GM21526 (cell line): Measurements from ENCODE around the gene HSPA4.

Experiments used
- ATAC-seq: cut with Tn5 transposase; IDR thresholded peaks from one replicate; pipeline ENCODE4 v1.9.1; 2021; ENCODE audit warnings: moderate library complexity; ENCODE audit not compliant: unreplicated experiment, low FRiP score

The HSPA4 gene

GRCh38 chr5:133088064-133088463 is 36.3 kb downstream of the HSPA4 start:
- no peak for ATAC-seq

DNA sequence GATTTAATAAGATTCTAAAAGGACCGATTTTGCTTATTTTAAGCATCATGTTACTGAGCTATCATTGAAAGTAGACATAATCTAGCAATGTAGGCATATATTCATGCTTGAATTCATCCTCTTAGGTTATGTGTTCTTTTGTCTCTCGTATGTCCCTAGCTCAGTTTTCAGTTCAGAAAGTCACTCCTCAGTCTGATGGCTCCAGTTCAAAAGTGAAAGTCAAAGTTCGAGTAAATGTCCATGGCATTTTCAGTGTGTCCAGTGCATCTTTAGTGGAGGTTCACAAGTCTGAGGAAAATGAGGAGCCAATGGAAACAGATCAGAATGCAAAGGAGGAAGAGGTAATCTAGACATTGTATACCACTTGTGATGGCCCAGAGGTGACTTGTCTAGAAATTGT is 39.2 kb downstream of the HSPA4 start:
- no peak for ATAC-seq

GRCh38 chr5:133106343-133106742 is 54.5 kb downstream of the HSPA4 start:
- no peak for ATAC-seq

- ATAC-seq: no peak
These were observed 55.2 kb downstream of the HSPA4 start for GRCh38 chr5:133106761-133107572.

- ATAC-seq: no peak
These were observed 56.7 kb downstream of the HSPA4 start for GRCh38 chr5:133108481-133108921.

DNA sequence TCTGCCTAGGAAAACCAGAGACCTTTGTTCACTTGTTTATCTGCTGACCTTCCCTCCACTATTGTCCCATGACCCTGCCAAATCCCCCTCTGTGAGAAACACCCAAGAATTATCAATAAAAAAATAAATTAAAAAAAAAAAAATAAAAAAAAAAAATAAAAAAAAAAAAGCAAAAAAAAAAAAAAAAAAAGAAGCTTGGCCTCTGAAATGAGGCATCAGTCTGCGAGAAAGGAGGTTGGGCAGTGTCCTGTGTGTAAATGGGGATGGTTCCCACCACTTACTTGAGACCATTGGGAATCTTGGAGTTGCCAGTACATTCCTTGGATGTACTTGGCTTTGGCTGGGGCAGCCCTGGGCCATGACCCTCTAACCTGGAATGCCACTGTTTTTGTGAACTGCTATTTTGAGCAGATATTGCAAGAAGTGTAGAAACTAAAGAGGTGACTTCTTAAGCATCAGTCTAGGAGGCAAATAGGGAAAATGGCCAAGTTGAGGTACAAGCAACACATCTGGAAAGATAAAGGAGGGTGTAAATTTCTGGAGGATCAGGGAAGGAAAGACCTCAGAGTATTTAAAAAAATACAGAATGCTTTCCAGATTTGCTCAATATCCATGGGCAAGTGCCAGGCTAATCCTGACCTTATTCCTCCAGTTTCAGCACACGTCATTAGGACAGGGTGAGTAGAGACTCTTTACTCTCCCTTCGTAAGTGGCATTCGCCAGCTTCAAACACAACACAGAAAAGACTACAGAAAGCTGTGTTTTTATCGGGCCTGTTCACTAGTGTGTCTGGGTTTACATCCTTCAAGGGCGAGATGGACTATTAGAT is 58.1 kb downstream of the HSPA4 start:
- no peak for ATAC-seq

DNA sequence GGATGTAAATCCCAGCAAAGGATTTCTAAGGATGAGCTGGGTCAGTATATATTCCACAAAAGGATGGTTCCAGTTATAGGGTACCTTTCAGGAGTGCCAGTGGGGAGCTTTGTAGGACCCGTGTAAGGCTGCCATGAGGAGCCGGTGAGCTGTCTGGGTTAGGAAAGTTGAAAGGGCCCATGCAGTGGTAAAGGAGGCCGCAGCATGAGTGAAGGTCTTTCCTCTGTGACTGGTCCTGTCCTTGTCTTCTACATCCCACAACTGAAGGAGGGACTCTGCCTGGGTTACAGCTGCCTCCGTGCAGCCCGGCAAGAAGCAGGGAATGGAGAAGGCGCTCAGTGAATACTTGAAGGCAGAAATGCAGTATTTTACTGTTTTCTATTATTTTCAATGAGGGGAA is 58.9 kb downstream of the HSPA4 start:
- no peak for ATAC-seq

DNA sequence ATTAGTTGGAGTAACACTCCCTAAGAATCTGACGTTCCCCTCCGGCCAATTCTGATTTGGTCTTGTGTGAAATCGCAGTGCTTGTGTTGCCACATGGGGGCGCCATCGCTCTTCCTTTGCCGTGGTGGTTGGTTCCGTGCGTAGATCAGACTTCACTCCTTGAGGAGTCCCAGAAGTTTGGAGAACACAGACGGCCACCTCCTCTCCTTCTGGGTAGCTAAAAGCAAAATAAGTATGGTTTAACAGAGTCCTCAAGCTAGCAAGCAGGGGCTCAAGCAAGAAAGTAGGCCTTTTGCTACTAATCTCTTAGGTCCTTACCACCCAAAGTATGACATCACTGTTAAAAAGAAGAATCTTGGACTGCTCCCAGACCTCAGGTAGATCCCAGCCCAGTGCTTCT is 59.5 kb downstream of the HSPA4 start:
- no peak for ATAC-seq

- ATAC-seq: no peak
These were observed 60.3 kb downstream of the HSPA4 start for GRCh38 chr5:133112026-133112660.

- ATAC-seq: no peak
These were observed 61.7 kb downstream of the HSPA4 start for GRCh38 chr5:133113331-133114061.

DNA sequence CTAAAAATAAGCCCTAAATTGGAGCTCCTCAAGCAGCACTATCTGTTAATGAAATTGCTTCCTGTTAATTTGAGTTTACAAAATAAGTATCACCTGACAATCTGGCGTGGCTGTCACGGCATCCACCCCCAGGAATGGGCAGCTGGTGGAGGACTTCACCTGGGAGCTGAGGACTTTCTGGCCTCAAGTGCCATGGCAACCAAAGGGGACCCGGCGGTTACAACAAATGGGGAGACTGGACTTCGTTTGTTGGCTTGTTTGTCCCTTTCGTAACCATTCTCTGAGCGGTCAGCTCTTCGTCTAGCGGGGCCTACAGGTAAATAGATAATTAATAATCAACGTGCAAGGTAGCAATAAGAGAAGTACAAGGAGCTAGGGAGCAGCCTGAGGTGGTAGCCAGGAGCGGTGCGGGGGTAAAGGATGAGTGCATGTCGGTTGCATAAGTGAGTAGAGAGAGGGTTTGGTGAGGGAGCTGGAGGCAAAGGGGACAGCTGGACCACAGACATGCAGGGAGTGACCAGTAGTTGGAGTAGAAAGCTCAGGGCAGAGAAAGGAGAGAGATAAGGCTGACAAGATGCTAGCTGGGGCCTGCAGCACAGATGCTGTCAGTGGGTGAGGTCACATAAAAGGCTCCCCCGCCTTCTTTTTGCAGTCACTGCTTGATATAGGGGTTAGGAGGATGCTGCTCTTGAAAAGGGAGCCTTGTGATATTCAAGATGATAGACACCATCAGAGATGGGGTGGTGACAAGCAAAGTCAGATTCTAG is 62.5 kb downstream of the HSPA4 start:
- no peak for ATAC-seq

DNA sequence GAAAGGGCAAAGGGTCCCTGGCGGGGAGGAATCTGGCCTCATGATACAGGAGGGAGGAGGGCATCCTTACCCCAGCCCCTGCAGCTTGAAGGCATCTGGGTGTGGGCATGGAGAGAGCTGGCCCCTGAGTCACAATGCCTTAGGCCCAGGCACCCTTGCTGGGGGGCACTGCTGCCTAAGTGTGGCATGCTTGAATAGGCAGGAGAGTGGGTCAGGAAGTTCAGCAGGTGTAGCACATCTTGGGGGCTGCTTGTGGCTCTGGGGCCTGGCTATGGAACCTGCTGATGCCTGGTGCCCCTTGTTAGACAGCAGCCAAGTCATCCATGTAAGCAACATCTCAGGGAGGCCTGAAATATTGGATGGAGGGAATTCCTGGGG is 63.1 kb downstream of the HSPA4 start:
- no peak for ATAC-seq

DNA sequence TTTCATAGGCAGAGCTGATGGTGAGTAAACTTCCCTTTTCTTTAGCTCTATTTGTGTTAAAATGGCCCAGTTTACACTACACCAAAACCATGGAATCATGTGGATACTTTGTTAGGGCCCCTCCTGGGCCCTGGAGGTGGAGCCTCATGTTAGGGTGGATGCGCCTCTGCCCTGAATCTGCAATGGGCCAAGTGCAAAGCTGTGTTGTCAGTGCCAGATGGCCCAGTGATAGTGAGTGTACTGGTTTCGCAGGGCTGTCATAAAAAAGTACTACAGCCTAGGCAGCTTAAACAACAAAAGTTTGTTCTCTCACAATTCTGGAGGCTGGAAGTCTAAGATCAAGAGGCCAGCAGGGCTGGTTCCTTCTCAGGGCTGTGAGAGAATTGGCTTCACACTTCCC is 64.8 kb downstream of the HSPA4 start:
- no peak for ATAC-seq

DNA sequence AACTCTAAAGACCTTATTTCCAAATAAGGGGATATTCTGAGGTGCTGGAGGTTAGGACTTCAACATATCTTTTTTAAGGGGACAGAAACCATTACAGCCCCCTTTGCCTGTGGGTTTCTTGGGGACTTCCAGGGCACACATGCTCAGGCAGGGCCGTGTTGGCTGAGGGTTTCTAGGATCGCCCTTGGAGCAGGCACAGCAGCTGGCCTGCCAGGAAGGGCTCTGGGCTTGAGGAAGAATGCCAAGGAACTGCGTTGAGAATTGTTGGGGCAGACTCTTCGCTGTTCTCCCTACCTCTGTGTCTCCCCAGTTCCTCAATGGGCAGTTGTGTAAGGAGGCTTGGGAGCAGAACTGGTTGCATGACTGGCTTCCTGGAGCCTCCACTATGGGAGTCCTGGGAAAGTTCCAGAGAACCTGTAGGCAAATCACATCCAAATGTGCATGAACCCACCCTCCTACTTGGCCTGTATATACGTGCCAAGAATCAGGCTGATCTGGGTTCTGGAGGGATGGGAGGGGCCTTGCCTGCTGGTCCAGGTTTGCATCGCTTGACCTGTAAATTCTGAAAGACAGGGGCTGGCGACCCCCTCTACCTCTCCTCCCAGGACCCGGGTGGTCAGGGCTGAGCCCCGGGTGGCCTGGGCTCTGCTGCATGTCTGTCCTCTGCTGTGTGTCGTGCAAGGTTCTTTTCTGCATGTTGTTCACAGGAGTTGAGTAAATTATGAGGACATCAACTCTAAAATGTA is 65.5 kb downstream of the HSPA4 start:
- ATAC-seq: no peak

GRCh38 chr5:133117912-133118445 is 66.2 kb downstream of the HSPA4 start:
- ATAC-seq: no peak

DNA sequence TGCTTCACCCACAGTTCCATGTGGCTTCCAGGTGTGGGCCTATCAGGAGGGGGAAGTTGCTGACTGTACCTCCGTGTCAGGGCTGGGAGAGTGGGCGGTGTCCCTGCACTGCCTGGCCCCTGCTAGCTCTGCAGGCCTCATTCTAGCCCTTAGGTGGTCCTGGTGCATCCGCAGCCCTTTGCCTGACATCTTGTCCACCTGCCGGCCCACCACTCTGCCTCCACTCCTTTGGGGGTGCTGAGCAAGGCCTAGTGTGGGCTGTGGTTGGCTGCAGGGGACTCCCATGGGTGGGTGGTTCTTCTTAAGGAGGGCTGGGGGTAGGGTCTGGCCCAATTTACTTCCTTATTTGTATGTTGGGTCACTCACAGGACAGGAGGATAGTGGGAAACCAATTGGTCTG is 66.9 kb downstream of the HSPA4 start:
- ATAC-seq: no peak

- ATAC-seq: no peak
These were observed 67.5 kb downstream of the HSPA4 start for GRCh38 chr5:133119233-133119711.

DNA sequence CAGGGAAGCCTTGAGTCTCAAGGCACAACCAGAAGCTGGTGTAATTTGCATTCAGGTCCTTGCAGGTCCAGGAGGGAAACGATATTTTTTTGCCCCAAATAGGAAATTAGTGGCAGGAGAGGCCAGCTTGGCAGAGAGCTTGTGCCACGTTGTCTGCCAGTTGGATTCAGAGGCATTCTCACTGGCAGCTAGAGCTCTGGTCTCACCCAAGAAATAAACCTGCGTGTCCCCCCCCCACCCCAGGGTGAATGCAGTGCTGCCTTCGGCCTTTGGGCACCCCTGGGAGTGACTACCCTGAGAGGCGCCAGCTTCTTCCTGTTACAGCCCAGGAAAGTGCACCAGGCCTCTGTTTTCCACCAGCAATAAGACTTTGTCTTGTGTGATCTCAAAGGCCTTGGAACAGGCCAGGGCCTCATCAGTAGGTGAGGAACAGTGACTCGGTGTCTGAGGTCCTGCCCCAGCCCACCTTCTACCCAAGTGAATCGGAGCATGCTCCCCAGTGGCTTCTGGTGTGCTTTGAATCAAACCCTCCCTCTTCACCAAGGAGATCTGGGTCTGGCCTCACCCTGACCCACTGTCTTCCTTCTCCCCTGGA is 68.4 kb downstream of the HSPA4 start:
- no peak for ATAC-seq
